ENCODE data around the gene PP2D1. TPM values are rescaled to one million over a fixed set of nuclear protein-coding genes. Genes with fewer than 3 reads are reported as not detected.

Gene PP2D1
- total and polyA plus RNA-seq, 2 experiments from 2014 or later: 0.23 TPM; not detected in 1

GRCh38 chr3:19937459-19938294 lies 74.4 kb downstream of the PP2D1 start:
- Histone ChIP-seq H3K4me1 (ENCODE audit: insufficient read depth) (no peaks in the 10 kb centered on the region), H4K20me1 (ENCODE audit: insufficient read depth, poor library complexity, severe bottlenecking) (no peaks in the 10 kb centered on the region), H3K79me2 (no peaks in the 10 kb centered on the region), H3K4me2 (no peak overlapping the region), H3K4me3 (no peak overlapping the region), H2AFZ (no peak overlapping the region), H3K36me3 (replicated peaks; ENCODE audit: insufficient read depth, low read depth) (no peaks in the 10 kb centered on the region), H3K27ac (peak overlapping the region; percentile 4), H3K9me3 (ENCODE audit: low read depth) (no peaks in the 10 kb centered on the region), H3K9me2 (replicated peaks; ENCODE audit: insufficient read depth) (no peaks in the 10 kb centered on the region), H3K27me3 (no peaks in the 10 kb centered on the region)
- DNase-seq (ENCODE audit: low spot score): peak; percentile 26
- WGBS (ENCODE audit: low lambda C conversion rate, missing lambda C conversion rate): 63% methylated on average over 7 of the region's 7 CpGs
- TF ChIP-seq CTCF (IDR thresholded peaks at IDR 0.05; ENCODE audit: poor library complexity) (no peak), EZH2 (IDR thresholded peaks at IDR 0.05; ENCODE audit: borderline replicate concordance) (no peak)

Small RNA genes lying within 50 kb of the gene (small RNA-seq; reads per million reads assigned to genes)
- gene RNU4-85P (not detected), gene RPL39P18 (not detected)

Other genes with a start within 250 kb of the PP2D1 start
- 0.64 and 0.70 TPM in 2 replicates for gene EFHB, start 78.0 kb downstream of the PP2D1 start, total RNA-seq
- not detected in 2 replicates for gene EFHB, start 78.0 kb downstream of the PP2D1 start, polyA plus RNA-seq
- gene RAB5A, start 65.2 kb downstream of the PP2D1 start, total RNA-seq: 72.2 and 87.2 TPM in 2 replicates
- 76.1 and 78.3 TPM in 2 replicates for gene RAB5A, start 65.2 kb downstream of the PP2D1 start, polyA plus RNA-seq
- 13.3 and 15.1 TPM in 2 replicates for gene KAT2B, start 28.2 kb upstream of the PP2D1 start, total RNA-seq
- 7.7 and 11.7 TPM in 2 replicates for gene KAT2B, start 28.2 kb upstream of the PP2D1 start, polyA plus RNA-seq
- 4.5 and 6.7 TPM in 2 replicates for gene SGO1, start 173.9 kb upstream of the PP2D1 start, total RNA-seq
- 5.6 and 5.8 TPM in 2 replicates for gene SGO1, start 173.9 kb upstream of the PP2D1 start, polyA plus RNA-seq